HG02642 (cell line): ENCODE results near the gene OSBP2.

Experiments used
- ATAC-seq: cut with Tn5 transposase; IDR thresholded peaks from one replicate; pipeline ENCODE4 v1.9.1; 2021; ENCODE audit warnings: mild to moderate bottlenecking; ENCODE audit not compliant: unreplicated experiment, poor library complexity

The OSBP2 gene

GRCh38 chr22:30802202-30803166 lies 107.8 kb downstream of the OSBP2 start:
- ATAC-seq = no peak

DNA sequence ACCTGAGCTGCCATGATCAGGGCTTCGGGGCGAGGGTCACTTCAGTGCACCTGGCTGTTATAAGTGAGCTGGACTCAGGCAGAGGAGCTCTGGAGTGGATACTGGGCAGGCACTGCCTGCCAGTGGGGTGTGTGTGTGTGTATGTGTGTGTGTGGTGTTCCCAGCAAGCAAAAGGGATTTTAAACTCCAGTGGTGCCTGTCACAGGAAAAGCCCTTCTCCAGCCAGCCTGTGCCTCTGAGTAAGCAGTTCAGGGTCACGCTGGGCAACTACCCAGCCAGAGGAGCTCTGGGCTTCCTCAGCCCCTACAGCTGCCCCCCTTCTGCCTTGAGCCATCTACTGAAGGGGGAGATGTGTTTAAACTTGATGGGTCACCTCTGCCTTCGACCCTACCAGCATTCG lies 109.0 kb downstream of the OSBP2 start:
- ATAC-seq = no peak

DNA sequence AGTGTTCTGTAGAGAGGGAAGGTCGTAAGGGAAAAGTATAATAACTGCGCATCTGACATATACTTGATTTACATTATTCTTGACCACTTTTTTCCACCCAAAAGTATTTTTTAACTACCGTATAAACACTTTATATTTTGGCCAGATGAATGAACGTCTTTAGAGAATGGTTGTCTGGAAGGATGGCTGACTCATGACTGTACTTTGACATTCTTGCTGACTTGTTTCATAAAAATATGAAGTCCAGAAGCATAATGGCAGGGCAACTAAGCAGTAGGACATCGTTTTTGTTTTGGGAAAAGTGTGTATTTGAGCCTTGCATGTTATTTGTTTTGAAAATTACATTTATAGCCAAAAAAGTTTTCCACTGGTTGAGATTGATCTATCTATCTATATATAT lies 110.0 kb downstream of the OSBP2 start:
- no peak for ATAC-seq

- no peak for ATAC-seq
Observed at GRCh38 chr22:30806391-30806861, 111.8 kb downstream of the OSBP2 start.

- no peak for ATAC-seq
Observed at GRCh38 chr22:30809086-30809485, 114.4 kb downstream of the OSBP2 start.

DNA sequence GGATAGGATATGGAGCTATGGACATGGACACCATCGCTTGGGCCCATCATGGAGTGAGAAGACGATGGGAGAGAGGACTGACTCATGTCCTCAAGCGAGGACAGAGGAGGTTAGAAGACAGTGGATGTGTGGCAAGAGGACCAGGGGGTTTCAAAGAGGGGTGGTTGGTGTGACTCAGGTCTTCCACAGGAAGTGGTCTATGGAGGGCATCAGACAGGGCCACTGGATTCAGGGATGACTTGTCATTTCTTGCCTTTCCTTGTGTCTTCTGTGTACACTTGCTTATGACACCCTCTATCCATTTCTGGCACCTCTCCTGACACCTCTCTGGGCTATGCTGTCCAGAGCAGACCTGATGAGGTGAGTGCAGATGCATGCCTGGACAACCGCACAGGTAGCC lies 115.4 kb downstream of the OSBP2 start:
- no peak for ATAC-seq

- ATAC-seq = no peak
Observed at GRCh38 chr22:30813936-30814335, 119.3 kb downstream of the OSBP2 start.

DNA sequence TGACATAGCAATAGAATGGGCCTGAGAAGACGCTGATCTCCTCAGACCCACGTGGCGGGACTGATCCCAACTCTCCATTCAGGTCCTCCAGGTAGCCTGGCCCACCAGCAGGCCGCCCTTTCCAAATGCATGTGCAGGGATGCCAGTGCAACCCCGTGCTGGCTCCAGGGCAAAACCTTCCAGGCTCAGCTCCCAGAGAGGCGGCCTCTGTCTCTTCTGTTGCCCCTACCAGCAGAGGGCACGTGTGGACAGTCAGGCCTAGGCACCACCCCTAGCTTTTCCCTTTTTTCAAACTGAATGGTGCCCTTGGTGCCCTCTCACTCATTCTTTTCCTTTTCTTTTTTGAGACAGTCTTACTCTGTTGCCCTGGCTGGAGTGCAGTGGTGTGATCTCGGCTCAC lies 121.7 kb downstream of the OSBP2 start:
- ATAC-seq = no peak

DNA sequence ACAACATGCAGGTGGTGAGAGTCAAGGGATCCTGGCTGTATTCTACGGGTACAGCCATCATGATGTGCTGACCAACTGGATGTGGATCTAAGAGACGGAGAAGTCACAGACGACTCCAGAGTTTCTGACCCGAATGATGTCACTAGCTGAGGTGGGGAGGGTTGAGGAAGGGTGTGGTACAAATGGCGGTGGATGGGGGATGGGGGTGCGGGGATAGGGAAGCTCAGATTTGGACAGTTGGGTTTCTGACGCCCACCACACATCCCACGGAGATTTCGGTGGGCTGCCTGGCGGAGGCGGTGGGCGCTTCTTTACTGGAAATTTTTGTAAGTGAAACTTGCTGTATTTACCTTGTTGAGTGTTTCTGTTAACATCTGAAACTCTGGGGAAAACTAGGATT lies 126.7 kb downstream of the OSBP2 start:
- no peak for ATAC-seq

DNA sequence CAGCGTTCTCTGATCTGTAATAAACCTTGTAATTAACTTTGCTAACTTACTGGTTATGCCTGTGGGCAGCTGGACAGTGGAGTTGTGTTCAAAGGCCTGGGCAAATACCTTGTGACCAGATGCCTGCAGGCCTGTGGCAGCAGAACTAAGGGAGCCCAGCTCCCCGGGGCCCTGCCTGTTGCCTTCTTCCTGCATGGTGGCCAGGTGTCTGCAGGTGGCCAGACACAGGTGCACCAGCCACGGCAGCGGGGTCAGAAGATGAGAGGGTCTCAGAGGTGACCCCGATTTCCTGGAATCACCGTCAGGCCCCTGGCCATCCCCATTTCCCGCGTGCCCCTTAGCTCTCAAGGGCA lies 127.2 kb downstream of the OSBP2 start:
- no peak for ATAC-seq

DNA sequence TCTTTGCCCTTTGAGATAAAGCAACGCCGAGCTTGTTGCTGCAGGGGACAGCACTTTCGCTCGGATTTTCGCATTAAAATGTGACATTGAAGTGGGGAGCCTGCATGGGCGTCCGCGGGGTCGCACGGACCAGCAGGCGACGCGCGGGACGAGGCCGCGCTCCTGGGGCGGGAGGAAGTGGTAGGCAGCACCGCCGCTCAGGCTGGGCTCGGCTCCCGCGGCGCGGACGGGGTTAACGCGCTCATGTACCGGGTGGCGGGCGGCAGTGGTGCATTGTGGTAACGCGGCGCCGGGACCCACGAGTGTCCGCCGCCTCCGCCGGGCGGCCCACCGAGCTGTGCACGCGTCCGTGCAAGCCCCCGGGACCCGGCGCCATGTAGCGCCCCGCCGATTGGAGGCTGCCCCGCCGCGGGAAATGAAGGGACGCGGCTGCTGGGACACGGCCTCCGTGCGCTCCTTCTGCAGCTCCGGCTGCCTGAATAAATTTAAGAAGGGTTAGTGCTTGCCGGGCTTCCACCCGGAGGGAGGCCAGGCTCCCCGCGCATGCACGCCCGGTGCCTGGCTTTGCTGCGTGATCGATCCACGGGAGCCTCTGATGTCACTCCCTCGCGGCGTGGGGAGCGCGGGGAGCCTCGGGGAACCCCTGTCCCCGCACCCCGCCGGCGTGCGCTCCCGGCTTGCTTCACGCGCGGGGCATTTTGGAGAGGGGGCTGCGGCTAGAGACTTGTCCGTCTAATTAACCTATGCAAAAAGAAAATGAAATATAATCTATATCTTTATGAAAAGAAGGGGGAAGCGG lies 127.7 kb downstream of the OSBP2 start:
- no peak for ATAC-seq

DNA sequence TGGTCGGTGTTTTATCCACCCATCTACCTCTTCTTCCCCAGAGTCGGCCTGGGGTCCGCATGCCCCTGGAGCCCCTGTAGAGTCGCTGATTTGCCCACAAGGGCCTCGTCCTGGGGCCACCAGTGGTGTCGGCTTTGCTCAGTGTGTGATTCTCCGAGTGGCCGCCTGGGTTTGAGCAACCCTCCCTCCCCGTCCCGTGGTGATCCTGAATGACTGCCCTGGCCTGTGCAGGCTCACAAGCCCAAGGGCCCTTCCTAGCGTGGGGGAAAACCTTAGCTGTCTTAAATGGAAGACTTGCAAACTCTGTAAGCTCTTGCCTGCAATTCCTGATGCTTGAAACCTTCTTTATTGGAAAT lies 128.3 kb downstream of the OSBP2 start:
- ATAC-seq = no peak

- ATAC-seq = no peak
Observed at GRCh38 chr22:30824096-30824495, 129.4 kb downstream of the OSBP2 start.

DNA sequence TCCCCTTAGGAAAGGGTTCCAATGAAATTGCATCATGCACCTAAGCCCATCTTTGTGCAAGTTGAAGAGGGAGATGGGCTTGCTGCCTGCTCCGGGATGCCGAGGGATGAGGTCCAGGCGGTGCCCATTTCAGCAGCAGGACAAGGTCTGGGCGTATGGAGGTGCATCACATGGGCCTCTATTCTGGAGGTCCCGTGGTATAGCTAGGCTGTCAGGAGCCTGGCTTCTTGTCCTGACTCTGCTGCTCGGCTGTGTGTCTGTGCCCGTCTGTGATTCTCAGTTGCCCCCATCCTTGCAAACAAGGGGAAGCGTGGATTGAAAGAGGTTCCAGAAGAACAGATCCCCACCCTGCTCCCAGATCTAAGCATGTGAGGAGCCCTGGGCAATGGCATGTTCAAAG lies 130.0 kb downstream of the OSBP2 start:
- no peak for ATAC-seq

GRCh38 chr22:30825711-30826505 lies 131.2 kb downstream of the OSBP2 start:
- no peak for ATAC-seq

DNA sequence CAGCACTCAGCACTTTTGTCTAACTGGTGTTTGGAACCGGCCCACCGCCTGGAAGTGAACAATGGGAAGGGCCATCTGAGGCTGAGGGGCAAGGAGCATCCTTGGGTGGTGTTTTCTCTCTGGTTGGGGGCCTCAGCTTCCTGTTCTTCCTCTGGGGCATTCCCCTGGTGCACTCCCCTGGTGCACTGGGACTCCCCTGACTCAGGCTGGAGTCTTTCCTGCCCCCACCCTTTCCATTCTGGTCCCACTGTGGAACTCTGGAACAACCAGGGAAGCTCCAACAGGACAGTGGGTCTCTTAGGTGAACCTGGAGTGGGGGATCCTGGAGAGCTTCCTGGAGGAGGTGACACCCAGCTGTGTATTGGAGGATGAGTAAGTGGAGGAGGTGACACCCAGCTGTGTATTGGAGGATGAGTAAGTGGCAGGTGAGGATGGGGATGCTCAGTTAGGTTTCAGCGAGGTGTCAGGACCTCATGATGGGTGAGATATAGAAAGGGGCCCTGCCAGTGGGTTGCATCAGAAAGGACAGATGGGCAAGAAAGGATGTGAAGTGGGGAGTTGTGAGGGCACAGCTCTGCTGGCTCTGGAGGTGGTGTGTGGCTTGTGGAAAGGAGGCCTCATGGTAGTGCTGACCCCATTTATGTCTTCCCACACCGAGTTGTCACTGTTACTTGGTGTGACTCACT lies 132.1 kb downstream of the OSBP2 start:
- ATAC-seq = no peak

GRCh38 chr22:30827646-30828045 lies 133.0 kb downstream of the OSBP2 start:
- no peak for ATAC-seq

- no peak for ATAC-seq
Observed at GRCh38 chr22:30828187-30829155, 133.8 kb downstream of the OSBP2 start.
